Measurements from ENCODE around the gene RPAP3. TPM values are rescaled to one million over a fixed set of nuclear protein-coding genes. Genes with fewer than 3 reads are reported as not detected.

The RPAP3 gene
- total and polyA plus RNA-seq, 2 of the 4 experiments (the other 2 are of a cell fraction): 10.6 to 13.4 TPM

DNA sequence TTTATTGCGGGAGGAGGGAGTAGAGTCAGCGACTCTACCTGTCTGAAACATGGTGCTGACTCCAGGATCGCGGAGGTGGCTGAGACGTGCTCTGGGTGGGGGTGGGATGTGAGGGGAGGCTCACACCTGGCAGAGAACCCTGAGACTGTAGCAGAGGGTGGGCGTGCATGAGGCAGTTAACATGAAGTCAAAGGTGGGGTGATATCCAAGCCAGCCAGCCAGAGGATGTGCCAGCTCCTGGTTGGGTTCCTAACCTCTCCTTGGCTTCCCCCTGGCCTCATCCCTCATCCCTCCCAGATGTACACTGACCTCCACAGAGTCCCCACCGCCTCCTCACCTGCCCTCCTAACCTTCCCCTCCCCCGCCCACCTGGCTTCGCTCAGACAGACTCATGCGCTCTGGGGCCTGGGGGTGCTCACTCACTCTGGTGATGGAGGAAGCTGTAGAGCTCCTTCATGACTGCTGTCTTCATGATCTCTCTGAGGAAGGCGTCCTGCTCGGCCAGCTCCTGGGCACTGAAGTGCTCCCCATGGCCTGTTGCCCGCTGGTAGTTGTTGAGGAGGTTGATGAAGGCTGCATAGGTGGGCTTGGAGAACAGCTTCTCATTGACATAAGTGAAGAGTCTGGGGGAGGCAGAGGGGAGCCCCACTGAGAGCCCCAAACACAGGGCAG is 10.2 kb upstream of the RPAP3 start:
- H2BK120ac ChIP-seq (ENCODE audit: low read depth, low read length): no peak overlapping the region
- no peaks in the 10 kb centered on the region for H3K79me1 ChIP-seq (ENCODE audit: low read depth in 1 of 2, low read length in 2 of 2)
- H4K20me1 ChIP-seq (ENCODE audit: insufficient read depth, low read length): no peaks in the 10 kb centered on the region
- no peak for DNase-seq
- no peak overlapping the region for H4K5ac ChIP-seq (ENCODE audit: low read depth, low read length)
- H3K4me3 ChIP-seq (ENCODE audit: insufficient read depth, low read depth, low read length): no peak overlapping the region
- no peak for ATAC-seq (ENCODE audit: low read depth)
- POLR2A ChIA-PET (ENCODE audit: unreplicated experiment): interaction anchor here (0.5 kb wide), 1 partner anchor 13 kb away, joined by 8 read pairs; no protein-coding TSS in a partner anchor
- dilution Hi-C loops (cut with HindIII; ENCODE audit: low sequenced_read_pairs, unreplicated experiment): no loop called here
- H2BK5ac ChIP-seq (ENCODE audit: low read depth, low read length, poor library complexity, severe bottlenecking): no peak overlapping the region
- H3K9ac ChIP-seq (ENCODE audit: low read depth, low read length): no peak overlapping the region
- in situ Hi-C loops (cut with MboI; ENCODE audit: low sequenced_read_pairs): no loop called here
- H3K18ac ChIP-seq (ENCODE audit: low read depth, low read length): no peak overlapping the region
- WGBS, 2 experiments (ENCODE audit: extremely low coverage in 2 of 2, insufficient read length in 1 of 2): 93% methylated on average over 3 of the region's 13 CpGs; no CpG with 5 or more reads in 1 of the 2 experiments
- no peaks in the 10 kb centered on the region for H3K27me3 ChIP-seq (ENCODE audit: control insufficient read depth, insufficient read depth, low read length)
- H3K14ac ChIP-seq (replicated peaks; ENCODE audit: low read depth, low read length): no peak overlapping the region
- H2BK15ac ChIP-seq (ENCODE audit: low read depth, low read length): no peak overlapping the region
- no TSS peak for BruUV-seq (replicated peaks)
- intact Hi-C loops (cut with micrococcal nuclease): loop anchor here (1.0 to 10.0 kb wide), 5 partner anchors 51 to 449 kb away; partner anchors contain the start of gene TMEM106C
- H4K8ac ChIP-seq (ENCODE audit: low read depth in 2 of 2, low read length in 2 of 2): 0 out of 4 replicates have a peak overlapping the region, but pooled peaks of 1 of the 2 experiments have one; percentile 31
- H2BK20ac ChIP-seq (ENCODE audit: low read depth, low read length): no peak overlapping the region
- H3K4me1 ChIP-seq (ENCODE audit: control insufficient read depth, insufficient read depth, low read length): peaks cover 8% of the 10 kb centered on the region
- no peaks in the 10 kb centered on the region for H3K9me1 ChIP-seq (ENCODE audit: insufficient read depth, low read length)
- no peak overlapping the region; the same call in 1 of the 2 replicates for H3K4ac ChIP-seq (ENCODE audit: low read depth, low read length)
- H2AK9ac ChIP-seq (replicated peaks; ENCODE audit: low read depth, low read length, poor library complexity): peak overlapping the region; percentile 67
- H3K56ac ChIP-seq (ENCODE audit: extremely low read depth, insufficient read depth, low read length): no peak overlapping the region
- no peak for TF ChIP-seq FOS (IDR thresholded peaks at IDR 0.05; ENCODE audit: low read depth, low read length)
- no peak for TF ChIP-seq MAFK (IDR thresholded peaks at IDR 0.05; ENCODE audit: low read depth, low read length)
- TF ChIP-seq SMC3 (IDR thresholded peaks at IDR 0.05; ENCODE audit: low read depth, low read length): no peak
- TF ChIP-seq, protein P1, sequence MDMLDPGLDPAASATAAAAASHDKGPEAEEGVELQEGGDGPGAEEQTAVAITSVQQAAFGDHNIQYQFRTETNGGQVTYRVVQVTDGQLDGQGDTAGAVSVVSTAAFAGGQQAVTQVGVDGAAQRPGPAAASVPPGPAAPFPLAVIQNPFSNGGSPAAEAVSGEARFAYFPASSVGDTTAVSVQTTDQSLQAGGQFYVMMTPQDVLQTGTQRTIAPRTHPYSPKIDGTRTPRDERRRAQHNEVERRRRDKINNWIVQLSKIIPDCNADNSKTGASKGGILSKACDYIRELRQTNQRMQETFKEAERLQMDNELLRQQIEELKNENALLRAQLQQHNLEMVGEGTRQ (IDR thresholded peaks at IDR 0.05; ENCODE audit: low read depth, low read length): no peak
- no peak for TF ChIP-seq MXI1 (IDR thresholded peaks at IDR 0.05; ENCODE audit: borderline replicate concordance, low read depth, low read length)
- TF ChIP-seq, protein P2, sequence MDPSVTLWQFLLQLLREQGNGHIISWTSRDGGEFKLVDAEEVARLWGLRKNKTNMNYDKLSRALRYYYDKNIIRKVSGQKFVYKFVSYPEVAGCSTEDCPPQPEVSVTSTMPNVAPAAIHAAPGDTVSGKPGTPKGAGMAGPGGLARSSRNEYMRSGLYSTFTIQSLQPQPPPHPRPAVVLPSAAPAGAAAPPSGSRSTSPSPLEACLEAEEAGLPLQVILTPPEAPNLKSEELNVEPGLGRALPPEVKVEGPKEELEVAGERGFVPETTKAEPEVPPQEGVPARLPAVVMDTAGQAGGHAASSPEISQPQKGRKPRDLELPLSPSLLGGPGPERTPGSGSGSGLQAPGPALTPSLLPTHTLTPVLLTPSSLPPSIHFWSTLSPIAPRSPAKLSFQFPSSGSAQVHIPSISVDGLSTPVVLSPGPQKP (IDR thresholded peaks at IDR 0.05; ENCODE audit: borderline replicate concordance, low read depth, low read length): no peak
- no peak for TF ChIP-seq BHLHE40 (IDR thresholded peaks at IDR 0.05; ENCODE audit: low read depth, low read length)
- TF ChIP-seq CEBPB (IDR thresholded peaks at IDR 0.05; ENCODE audit: low read depth, low read length): no peak
- TF ChIP-seq RCOR1 (IDR thresholded peaks at IDR 0.05; ENCODE audit: insufficient replicate concordance, low read length): no peak
- TF ChIP-seq, protein P3, sequence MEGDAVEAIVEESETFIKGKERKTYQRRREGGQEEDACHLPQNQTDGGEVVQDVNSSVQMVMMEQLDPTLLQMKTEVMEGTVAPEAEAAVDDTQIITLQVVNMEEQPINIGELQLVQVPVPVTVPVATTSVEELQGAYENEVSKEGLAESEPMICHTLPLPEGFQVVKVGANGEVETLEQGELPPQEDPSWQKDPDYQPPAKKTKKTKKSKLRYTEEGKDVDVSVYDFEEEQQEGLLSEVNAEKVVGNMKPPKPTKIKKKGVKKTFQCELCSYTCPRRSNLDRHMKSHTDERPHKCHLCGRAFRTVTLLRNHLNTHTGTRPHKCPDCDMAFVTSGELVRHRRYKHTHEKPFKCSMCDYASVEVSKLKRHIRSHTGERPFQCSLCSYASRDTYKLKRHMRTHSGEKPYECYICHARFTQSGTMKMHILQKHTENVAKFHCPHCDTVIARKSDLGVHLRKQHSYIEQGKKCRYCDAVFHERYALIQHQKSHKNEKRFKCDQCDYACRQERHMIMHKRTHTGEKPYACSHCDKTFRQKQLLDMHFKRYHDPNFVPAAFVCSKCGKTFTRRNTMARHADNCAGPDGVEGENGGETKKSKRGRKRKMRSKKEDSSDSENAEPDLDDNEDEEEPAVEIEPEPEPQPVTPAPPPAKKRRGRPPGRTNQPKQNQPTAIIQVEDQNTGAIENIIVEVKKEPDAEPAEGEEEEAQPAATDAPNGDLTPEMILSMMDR (conservative IDR thresholded peaks at IDR 0.05; ENCODE audit: low read depth, low read length): no peak
- CTCF ChIA-PET: interaction anchor here (0.6 to 2.1 kb wide), 11 partner anchors 10 to 189 kb away, joined by 3 to 7 read pairs (median 5); partner anchors contain the start of genes ENDOU, RAPGEF3, RPAP3 and VDR
- no peaks in the 10 kb centered on the region for H3K36me3 ChIP-seq (ENCODE audit: control insufficient read depth, insufficient read depth, low read length)
- no peak overlapping the region for H3K23ac ChIP-seq (ENCODE audit: low read depth, low read length)
- H3K9me3 ChIP-seq (ENCODE audit: control insufficient read depth, insufficient read depth, low read length): no peaks in the 10 kb centered on the region
- peak overlapping the region; percentile 60; the same call in 1 of the 2 replicates for H2AK5ac ChIP-seq (ENCODE audit: low read depth, low read length)
- H4K91ac ChIP-seq (ENCODE audit: insufficient read depth, low read depth, low read length): no peak overlapping the region
- H3K4me2 ChIP-seq (ENCODE audit: low read depth, low read length): no peak overlapping the region; the same call in 1 of the 2 replicates
- H3K27ac ChIP-seq (ENCODE audit: insufficient read depth, low read length): no peak overlapping the region
- peak overlapping the region; percentile 3 for H2AFZ ChIP-seq (replicated peaks; ENCODE audit: low read length, poor library complexity)
